Tibial nerve (tissue), 3 donors: ENCODE data around the gene ETV1.

Experiments used
- CTCF ChIP-seq, 5 experiments: fragments of 200-600 bp in 3 of 5; fragments of 450-650 bp in 2 of 5; sonication (generic) in 3 of 5; IDR thresholded peaks; one replicate each; pipeline ENCODE4 v1.5.1; 2016 to 2019; ENCODE audit warnings: antibody characterized with exemption in 5 of 5, mild to moderate bottlenecking in 3 of 5, moderate library complexity in 2 of 5
- POLR2A ChIP-seq, 2 donors: fragments of 450-650 bp; IDR thresholded peaks; one replicate each; pipeline ENCODE4 v1.6.1; 2017; ENCODE audit warnings: antibody characterized with exemption in 2 of 2, mild to moderate bottlenecking in 2 of 2, moderate library complexity in 2 of 2

- TF ChIP-seq CTCF (IDR thresholded peaks at IDR 0.05) (no peak), POLR2A (IDR thresholded peaks at IDR 0.05) (no peak)
These were observed 113.9 kb downstream of the ETV1 start for GRCh38 chr7:13875496-13876074.
